ENCODE data around the gene TCF4.

TCF4 gene

GRCh38 chr18:55446996-55447671 lies 140.9 kb downstream of the TCF4 start (continued):
- TF ChIP-seq ZFP3 (CRISPR knock-in tag; IDR thresholded peaks at IDR 0.05) (no peak), ZC3H10 (CRISPR knock-in tag; IDR thresholded peaks at IDR 0.05) (no peak), PPARA (CRISPR knock-in tag; IDR thresholded peaks at IDR 0.05; ENCODE audit: borderline replicate concordance) (no peak), ZNF565 (CRISPR knock-in tag; conservative IDR thresholded peaks at IDR 0.05; ENCODE audit: low read depth) (no peak)

- no peak for TF ChIP-seq OSR1 (CRISPR knock-in tag; IDR thresholded peaks at IDR 0.05)
- TF ChIP-seq CREB5 (CRISPR knock-in tag; IDR thresholded peaks at IDR 0.05; ENCODE audit: low read depth) = no peak
- no peak for TF ChIP-seq ARNTL (CRISPR knock-in tag; IDR thresholded peaks at IDR 0.05; ENCODE audit: borderline replicate concordance, low read depth)
- TF ChIP-seq ZNF70 (CRISPR knock-in tag; IDR thresholded peaks at IDR 0.05) = no peak
- no peak for TF ChIP-seq ZNF8 (CRISPR knock-in tag; IDR thresholded peaks at IDR 0.05)
- no peak for ATAC-seq
Observed at GRCh38 chr18:55444536-55444935, 143.5 kb downstream of the TCF4 start.

GRCh38 chr18:55443776-55444175 lies 144.2 kb downstream of the TCF4 start:
- TF ChIP-seq TOX (CRISPR knock-in tag; IDR thresholded peaks at IDR 0.05; ENCODE audit: borderline replicate concordance) = no peak
- no peak for TF ChIP-seq PATZ1 (CRISPR knock-in tag; IDR thresholded peaks at IDR 0.05; ENCODE audit: borderline replicate concordance)
- TF ChIP-seq RARB (CRISPR knock-in tag; IDR thresholded peaks at IDR 0.05) = no peak
- TF ChIP-seq CSDC2 (CRISPR knock-in tag; IDR thresholded peaks at IDR 0.05) = no peak
- no peak for TF ChIP-seq CSRNP3 (CRISPR knock-in tag; IDR thresholded peaks at IDR 0.05)
- no peak for TF ChIP-seq OSR1 (CRISPR knock-in tag; IDR thresholded peaks at IDR 0.05)
- TF ChIP-seq TSHZ2 (CRISPR knock-in tag; IDR thresholded peaks at IDR 0.05) = no peak
- no peak for TF ChIP-seq ZFP3 (CRISPR knock-in tag; IDR thresholded peaks at IDR 0.05)
- TF ChIP-seq CREB5 (CRISPR knock-in tag; IDR thresholded peaks at IDR 0.05; ENCODE audit: low read depth) = no peak
- no peak for TF ChIP-seq POU6F1 (CRISPR knock-in tag; IDR thresholded peaks at IDR 0.05; ENCODE audit: borderline replicate concordance, low read depth)
- TF ChIP-seq PPARA (CRISPR knock-in tag; IDR thresholded peaks at IDR 0.05; ENCODE audit: borderline replicate concordance) = no peak
- no peak for ATAC-seq

GRCh38 chr18:55442561-55442960 lies 145.4 kb downstream of the TCF4 start:
- ATAC-seq = no peak
- TF ChIP-seq CREB5 (CRISPR knock-in tag; IDR thresholded peaks at IDR 0.05; ENCODE audit: low read depth) = no peak

Measured in SK-N-SH treated with all-trans-retinoic acid at 6 μM for 48 hours (cell line).